Measurements from ENCODE around the gene MERTK. TPM values are rescaled to one million over a fixed set of nuclear protein-coding genes. Genes with fewer than 3 reads are reported as not detected.
"Not testable (repeated sequence)": the region's sequence is repeated elsewhere in the genome, so short reads cannot be mapped to it uniquely, and the experiment has no call there.

Gene MERTK
- total RNA-seq, 1 donor from 2014 or later: 14.3 TPM

DNA sequence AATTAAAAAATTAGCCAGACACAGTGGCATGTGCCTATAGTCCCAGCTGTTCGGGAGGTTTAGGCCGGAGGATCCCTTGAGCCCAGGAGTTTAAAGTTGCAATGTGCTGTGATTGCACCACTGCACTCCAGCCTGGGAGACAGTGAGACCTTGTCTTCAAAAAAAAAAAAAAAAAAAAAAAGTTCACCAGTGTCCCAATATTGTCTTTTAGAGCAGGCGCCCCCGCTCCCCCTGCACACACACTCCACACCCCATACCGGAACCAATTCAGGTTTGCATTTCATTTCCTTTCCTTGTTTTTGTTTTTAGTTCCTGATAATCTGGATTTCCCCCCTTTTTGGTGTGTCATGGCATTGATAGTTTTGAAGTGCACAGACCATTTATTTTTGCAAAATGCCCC lies 167.1 kb downstream of the MERTK start:
- no peak for ATAC-seq
- DNase-seq (ENCODE audit: low spot score): no peak

DNA sequence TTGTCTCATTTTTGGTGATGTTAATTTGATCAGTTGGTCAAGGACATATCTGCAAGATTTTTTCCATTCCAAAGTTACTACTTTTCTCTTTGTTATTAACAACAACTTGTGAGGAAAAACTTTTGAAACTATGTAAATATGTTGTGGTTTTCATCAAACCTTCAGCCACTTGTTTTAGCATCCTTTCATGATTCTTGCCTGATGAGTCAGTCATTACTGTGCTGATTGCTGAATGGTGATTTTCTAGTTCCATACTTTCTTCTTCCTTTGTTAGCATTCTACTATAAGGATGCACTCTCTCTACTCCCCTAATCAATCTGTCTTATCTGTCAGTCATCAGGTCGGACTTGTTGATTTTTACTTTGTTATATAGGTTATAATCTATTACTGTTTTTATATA lies 167.6 kb downstream of the MERTK start:
- DNase-seq (ENCODE audit: low spot score) (no peak), ATAC-seq (no peak)

DNA sequence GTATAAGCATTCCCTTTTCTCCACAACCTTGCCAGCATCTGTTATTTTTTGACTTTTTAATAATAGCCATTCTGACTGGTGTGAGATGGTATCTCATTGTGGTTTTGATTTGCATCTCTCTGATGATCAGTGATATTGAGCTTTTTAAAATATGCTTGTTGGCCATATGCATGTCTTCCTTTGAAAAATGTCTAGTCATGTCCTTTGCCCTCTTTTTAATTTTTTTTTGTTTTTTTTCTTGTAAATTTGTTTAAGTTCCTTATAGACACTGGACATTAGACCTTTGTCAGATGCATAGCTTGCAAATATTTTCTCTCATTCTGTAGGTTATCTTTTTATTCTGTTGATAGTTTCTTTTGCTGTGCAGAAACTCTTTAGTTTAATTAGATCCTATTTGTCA lies 171.4 kb downstream of the MERTK start:
- DNase-seq (ENCODE audit: low spot score); ATAC-seq: not testable (repeated sequence)

DNA sequence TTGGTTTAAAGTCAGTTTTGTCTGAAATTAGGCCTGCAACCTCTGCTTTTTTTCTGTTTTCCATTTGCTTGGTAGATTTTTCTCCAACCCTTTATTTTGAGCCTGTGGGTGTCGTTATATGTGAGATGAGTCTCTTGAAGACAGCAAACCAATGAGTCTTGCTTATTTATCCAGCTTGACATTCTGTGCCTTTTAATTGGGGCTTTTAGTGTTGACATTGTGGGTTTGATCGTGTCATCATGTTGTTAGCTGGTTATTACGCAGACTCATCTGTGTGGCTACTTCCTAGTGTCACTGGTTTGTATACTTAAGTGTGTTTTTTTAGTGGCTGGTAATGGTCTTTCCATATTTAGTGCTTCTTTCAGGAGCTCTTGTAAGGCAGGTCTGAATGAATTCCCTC lies 175.5 kb downstream of the MERTK start:
- ATAC-seq: no peak
- no peak for DNase-seq (ENCODE audit: low spot score)

DNA sequence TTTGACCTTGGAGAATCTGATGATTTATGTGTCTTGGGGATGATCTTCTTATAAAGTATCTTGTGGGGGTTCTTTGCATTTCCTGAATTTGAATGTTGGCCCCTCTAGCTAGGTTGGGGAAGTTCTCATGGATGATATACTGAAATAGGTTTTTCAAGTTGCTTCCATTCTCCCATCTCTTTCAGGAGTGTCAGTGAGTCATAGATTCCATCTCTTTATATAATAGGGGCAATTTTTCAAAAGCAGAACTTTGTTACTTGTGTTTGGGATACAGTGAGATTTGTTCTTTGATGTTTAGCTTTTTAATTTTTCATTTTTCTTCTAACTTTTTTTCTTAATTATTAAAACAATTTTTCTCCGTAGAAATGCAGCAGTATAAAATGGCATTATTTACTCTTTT lies 176.1 kb downstream of the MERTK start:
- DNase-seq (ENCODE audit: low spot score) (no peak), ATAC-seq (no peak)

DNA sequence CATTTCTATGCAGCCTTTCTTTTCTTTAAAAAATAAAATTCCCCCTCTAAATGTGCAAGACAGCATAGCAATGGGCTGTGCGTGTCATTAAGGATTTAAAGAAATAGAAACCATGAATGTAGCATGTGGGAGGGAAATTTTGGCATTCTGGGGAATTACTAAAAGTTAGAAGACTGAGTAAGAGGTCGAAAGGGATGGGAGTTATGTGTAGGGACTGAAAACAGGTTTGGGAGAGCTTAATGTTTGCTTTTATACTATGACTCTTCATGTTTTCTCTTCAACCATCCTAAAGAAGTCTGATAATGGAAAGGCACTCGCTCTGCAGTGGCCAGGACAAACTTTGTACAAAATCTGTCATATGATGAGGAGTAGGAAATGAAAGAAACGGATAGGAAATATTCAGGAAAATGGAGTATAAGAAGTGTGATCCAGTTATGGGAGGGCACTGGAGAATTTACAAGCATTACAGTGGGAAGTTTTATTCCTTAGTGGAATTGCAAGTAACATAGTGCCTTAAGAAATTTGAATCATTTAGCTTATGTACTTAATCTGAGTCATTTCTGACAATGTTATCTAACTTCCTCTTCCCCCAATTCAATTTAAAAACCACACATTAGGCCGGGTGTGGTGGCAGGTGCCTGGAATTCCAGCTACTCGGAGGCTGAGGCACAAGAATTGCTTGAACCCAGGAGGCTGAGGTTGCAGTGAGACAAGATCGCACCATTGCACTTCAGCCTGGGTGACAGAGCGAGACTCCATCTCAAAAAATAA lies 177.3 kb downstream of the MERTK start:
- DNase-seq (ENCODE audit: low spot score): no peak
- no peak for ATAC-seq

DNA sequence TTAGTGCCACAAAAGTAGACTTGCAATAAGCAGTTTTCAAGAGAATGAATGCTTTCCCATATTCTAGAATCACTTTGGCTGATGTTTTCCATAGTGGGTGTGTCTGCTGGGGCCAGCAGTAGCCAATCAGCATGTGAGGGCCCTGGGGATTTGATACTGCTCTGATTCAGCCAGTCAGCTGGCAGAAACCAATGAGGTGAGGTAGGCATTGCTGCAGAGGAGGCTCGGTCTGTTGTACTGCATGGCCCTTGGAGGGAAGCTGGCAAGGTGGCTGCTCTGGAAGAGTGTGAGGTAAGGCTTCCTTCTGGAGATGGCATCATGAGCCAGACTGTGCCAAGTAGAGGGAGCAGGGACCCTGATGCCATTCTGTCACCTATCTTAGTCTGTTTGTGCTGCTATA lies 179.4 kb downstream of the MERTK start:
- no peak for ATAC-seq

More for the DNA sequence above, 179.4 kb downstream of the MERTK start:
- no peak for DNase-seq (ENCODE audit: low spot score)

Other genes with a start within 250 kb of the MERTK start
- gene ANAPC1, start 14.4 kb upstream of the MERTK start, total RNA-seq: 13.5 TPM
- gene TMEM87B, start 156.7 kb downstream of the MERTK start, total RNA-seq: 7.5 TPM
- 5.1 TPM for gene FBLN7, start 239.8 kb downstream of the MERTK start, total RNA-seq